ENCODE data around the gene EMILIN2.
A peak's percentile ranks its signal among the peaks of the same experiment; 100 is the strongest.

EMILIN2 gene

DNA sequence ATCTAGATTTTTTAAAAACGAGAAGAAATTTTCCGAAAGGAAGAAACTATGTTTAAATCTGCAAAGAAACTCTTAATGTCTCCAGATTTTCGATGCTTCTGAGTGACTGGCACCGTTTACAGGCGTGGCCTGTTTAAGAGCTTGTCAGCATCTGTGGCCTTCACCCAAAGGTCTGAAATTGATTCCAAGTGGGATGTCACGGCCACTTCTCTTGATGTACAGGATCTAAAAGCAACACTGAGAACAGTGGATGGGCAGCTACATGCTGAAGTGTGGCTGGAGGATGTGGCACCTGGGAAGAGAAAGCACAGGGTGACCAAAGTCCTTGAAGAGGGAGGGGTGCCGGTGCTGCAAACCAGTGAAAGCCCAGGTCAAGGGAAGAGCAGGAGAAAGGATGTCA lies 28.0 kb downstream of the EMILIN2 start:
- DNase-seq, result no peak
- H3K4me1 Mint-ChIP-seq, result no peaks in the 10 kb centered on the region
- no peak overlapping the region for H3K4me3 Mint-ChIP-seq
- H3K36me3 Mint-ChIP-seq, result peaks cover 11 to 26% of the 10 kb centered on the region in 2 donors
- no peak overlapping the region for H3K27ac Mint-ChIP-seq
- H3K27me3 Mint-ChIP-seq, result peaks cover 0 to 3% of the 10 kb centered on the region in 2 donors
- no peaks in the 10 kb centered on the region for H3K9me3 Mint-ChIP-seq
- no peak for ATAC-seq (replicated peaks)

DNA sequence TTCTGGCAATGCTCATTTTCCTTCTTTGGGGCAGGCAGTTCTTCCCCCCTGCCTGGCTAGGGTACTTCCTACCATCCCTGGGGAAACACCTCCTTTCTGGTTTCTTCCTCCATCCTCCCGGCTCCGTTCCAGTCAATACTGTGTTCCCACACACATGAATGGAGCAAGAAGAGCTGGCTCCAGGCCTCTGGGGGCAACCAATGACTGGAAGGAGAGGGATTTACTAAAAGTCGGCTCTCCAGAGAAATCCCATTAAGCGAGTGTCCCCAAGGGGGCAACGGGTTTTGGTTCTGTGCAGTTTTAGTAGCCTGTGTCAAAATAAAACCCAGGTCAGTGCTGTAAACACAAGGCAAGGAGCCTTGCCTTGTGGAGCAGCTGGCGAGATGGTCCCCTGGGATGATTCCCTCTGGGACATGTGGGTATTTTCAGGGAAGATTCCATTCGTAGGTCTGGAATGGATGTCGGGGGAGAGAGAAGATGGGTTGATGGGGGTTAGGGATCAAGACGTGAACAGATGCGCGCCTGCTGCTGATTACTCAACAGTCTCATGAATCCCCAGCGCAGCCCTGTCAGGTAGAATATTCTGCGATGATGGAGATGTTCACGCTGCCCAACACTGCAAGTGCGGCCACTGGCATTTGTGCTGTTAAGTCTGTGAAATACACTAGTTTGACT lies 32.0 kb downstream of the EMILIN2 start:
- Mint-ChIP-seq H3K4me3 (no peak overlapping the region), H3K4me1 (peaks cover 6 to 20% of the 10 kb centered on the region in 2 donors), H3K9me3 (no peaks in the 10 kb centered on the region), H3K27me3 (peaks cover 0 to 3% of the 10 kb centered on the region in 2 donors), H3K36me3 (peaks cover 12 to 29% of the 10 kb centered on the region in 2 donors), H3K27ac (no peak overlapping the region)
- DNase-seq, result no peak
- no peak for ATAC-seq (replicated peaks)

DNA sequence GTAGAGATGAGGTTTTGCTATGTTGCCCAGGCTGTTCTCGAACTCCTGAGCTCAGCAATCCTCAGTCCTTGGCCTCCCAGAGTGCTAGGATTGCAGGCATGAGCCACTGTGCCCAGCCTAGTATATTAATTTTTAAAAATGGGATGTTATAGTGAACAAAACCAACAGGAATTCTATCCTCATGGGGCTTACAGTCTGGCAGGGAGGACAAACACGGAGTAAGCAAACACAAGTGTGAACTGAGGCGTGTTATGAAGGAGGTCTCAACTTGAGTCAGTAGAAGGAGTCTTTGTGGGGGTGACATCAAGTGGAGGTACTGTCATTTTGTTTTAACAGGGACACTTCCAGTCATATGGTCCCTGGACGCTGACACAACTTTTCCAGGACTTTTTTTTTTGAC lies 33.1 kb downstream of the EMILIN2 start:
- ATAC-seq (replicated peaks), result no peak
- H3K27ac Mint-ChIP-seq, result no peak overlapping the region
- H3K9me3 Mint-ChIP-seq, result no peaks in the 10 kb centered on the region
- DNase-seq, result no peak
- peaks cover 6 to 20% of the 10 kb centered on the region in 2 donors for H3K4me1 Mint-ChIP-seq
- peaks cover 0 to 3% of the 10 kb centered on the region in 2 donors for H3K27me3 Mint-ChIP-seq
- H3K36me3 Mint-ChIP-seq, result peaks cover 12 to 26% of the 10 kb centered on the region in 2 donors
- H3K4me3 Mint-ChIP-seq, result no peak overlapping the region

DNA sequence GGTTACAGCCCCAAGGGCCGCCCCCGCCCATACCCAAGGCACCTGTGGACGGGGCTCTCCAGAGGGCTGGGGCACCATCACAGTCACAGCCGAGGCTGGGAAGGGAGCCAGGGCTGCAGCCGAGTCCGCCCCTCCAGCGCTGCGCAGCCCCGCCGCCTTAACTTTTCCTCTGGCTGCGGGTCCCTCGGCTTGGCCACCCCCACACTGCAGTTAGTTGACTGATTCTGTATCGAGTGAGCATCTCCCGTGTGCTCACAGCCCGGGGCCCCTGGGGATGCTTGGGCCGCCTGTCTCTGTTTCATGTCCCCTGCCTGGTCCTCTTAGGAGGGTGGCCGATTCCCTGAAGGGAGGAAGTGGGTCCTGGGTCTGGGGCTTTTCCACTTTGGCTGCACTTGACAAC lies 33.7 kb downstream of the EMILIN2 start:
- ATAC-seq (replicated peaks) (no peak), DNase-seq (no peak)
- Mint-ChIP-seq H3K27ac (no peak overlapping the region), H3K36me3 (peaks cover 13 to 31% of the 10 kb centered on the region in 2 donors), H3K4me3 (no peak overlapping the region), H3K27me3 (peaks cover 0 to 3% of the 10 kb centered on the region in 2 donors), H3K9me3 (no peaks in the 10 kb centered on the region), H3K4me1 (peaks cover 6 to 20% of the 10 kb centered on the region in 2 donors)

DNA sequence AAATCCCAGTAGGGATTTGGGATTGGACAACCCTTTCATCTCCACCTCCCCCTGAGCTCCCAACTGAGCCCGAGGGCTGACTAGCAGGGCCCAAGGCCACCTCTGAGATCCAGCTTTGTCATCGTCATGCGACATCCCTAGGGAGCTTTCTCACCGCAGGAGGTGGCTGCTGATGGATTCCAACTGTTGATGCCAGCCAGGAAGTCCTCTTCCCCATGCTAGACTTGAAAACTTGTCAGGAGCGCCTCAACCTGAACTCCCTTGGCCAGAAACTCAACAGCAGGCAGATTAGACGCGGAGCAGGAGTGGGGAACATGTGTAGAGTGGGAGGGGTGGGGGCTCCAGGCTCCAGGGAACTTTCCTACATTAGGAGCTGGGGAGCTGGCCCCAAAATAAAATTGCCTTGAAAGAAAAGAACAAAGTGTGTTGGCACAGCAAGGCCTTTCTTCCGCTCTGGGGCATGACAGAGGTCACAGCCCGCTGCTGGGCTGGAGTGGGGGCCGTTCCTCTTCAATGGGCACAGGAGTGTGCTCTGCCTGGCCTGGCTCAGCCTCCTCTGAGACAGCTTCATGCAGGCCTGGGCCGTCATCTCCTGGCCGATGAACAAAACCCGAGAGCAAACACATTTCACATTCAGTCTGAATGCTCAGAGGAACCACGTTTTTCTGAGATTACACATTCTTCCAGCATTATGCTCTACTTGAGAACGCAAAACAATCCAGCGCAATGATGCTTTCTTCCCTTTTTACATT lies 34.5 kb downstream of the EMILIN2 start:
- Mint-ChIP-seq H3K36me3 (peaks cover 19 to 35% of the 10 kb centered on the region in 2 donors), H3K27ac (no peak overlapping the region), H3K9me3 (peaks cover 0 to 2% of the 10 kb centered on the region in 2 donors), H3K27me3 (peaks cover 0 to 3% of the 10 kb centered on the region in 2 donors), H3K4me1 (peaks cover 6 to 20% of the 10 kb centered on the region in 2 donors), H3K4me3 (no peak overlapping the region)
- DNase-seq (no peak), ATAC-seq (replicated peaks) (no peak)

DNA sequence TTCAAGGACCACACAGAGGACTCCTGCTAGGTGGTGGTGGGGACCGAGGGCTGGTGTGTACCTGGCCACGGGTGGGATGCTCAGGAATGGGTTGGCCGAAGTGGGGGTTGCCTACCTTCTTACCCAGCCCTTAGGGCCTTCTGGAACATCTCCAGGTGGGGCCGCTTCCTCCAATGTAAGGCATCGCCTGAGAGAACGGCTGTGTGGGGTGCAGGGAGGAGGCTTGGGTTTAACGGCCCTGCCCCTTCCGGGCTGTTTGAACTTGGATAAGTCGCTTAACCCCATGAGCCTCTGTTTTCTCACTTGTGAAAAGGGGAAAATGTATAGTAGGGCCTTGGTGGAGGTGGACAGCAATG lies 35.0 kb downstream of the EMILIN2 start:
- Mint-ChIP-seq H3K36me3 (peaks cover 25 to 41% of the 10 kb centered on the region in 2 donors), H3K4me1 (peaks cover 6 to 20% of the 10 kb centered on the region in 2 donors), H3K27me3 (peaks cover 0 to 3% of the 10 kb centered on the region in 2 donors), H3K27ac (no peak overlapping the region), H3K4me3 (no peak overlapping the region), H3K9me3 (peaks cover 5 to 7% of the 10 kb centered on the region in 2 donors)
- no peak for DNase-seq
- ATAC-seq (replicated peaks), result no peak

DNA sequence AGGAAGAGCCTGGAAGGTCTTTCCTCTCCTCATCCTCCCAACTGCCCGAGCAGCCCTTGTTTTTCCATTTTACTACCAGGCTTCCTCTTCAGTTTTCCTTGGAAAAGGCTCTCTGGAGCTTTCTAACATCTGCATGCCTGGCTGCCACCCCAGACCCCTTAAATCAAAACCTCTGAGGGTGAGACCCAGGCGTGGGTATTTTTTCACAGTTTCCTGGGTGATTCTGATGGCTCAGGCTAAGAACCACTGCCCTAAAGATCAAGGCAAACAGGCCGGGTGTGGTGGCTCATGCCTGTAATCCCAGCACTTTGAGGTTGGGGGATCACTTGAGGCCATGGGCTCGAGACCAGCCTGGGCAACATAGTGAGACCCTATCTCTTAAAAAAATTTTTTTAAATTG lies 35.4 kb downstream of the EMILIN2 start:
- ATAC-seq (replicated peaks), result no peak

DNA sequence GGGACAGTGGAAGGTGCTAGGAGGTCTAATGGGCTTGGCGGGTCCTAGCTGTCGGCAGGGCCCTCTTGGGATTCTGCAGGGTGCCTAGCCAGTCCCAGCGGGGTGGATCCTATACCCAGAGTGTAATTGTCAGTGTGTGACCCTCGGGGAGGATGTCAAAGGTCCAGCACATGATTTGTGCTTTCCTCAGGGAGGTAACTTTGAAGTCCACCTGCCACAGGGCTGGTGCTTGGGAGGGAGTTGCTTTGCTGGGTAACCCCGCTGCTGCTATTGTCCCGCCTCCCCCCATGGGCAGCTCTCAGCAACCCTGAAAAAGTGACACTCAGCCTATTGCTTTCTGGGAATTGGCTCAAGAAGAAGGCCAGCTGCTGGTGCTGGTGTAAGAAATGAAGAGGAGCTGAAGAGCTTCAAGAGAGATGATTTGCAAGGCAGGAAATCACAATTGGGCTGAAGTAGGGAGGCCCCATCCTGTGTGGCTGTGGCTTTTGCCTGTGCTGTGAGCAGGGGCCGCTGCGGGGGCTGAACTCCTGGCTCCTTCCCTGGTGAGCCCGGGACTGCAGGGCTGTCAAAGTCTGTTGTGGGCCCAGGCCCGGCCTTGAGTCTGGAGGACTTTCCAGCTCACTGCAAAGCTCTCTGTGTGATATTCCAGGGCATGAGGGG lies 36.4 kb downstream of the EMILIN2 start:
- peak overlapping the region; percentile 56 for H3K27ac Mint-ChIP-seq
- H3K4me3 Mint-ChIP-seq, result no peak overlapping the region
- H3K36me3 Mint-ChIP-seq, result peaks cover 34 to 50% of the 10 kb centered on the region in 2 donors
- peaks cover 0 to 4% of the 10 kb centered on the region in 2 donors for H3K27me3 Mint-ChIP-seq
- ATAC-seq (replicated peaks), result peak; percentile 25 to 46
- no peak for DNase-seq
- peaks cover 6 to 20% of the 10 kb centered on the region in 2 donors for H3K4me1 Mint-ChIP-seq
- peaks cover 10 to 11% of the 10 kb centered on the region in 2 donors for H3K9me3 Mint-ChIP-seq

More for the DNA sequence above, 35.4 kb downstream of the EMILIN2 start:
- H3K9me3 Mint-ChIP-seq, result peaks cover 5 to 8% of the 10 kb centered on the region in 2 donors
- peaks cover 6 to 20% of the 10 kb centered on the region in 2 donors for H3K4me1 Mint-ChIP-seq
- DNase-seq, result no peak
- no peak overlapping the region for H3K27ac Mint-ChIP-seq
- no peak overlapping the region for H3K4me3 Mint-ChIP-seq
- H3K27me3 Mint-ChIP-seq, result peaks cover under 1 to 3% of the 10 kb centered on the region in 2 donors
- peaks cover 29 to 44% of the 10 kb centered on the region in 2 donors for H3K36me3 Mint-ChIP-seq

DNA sequence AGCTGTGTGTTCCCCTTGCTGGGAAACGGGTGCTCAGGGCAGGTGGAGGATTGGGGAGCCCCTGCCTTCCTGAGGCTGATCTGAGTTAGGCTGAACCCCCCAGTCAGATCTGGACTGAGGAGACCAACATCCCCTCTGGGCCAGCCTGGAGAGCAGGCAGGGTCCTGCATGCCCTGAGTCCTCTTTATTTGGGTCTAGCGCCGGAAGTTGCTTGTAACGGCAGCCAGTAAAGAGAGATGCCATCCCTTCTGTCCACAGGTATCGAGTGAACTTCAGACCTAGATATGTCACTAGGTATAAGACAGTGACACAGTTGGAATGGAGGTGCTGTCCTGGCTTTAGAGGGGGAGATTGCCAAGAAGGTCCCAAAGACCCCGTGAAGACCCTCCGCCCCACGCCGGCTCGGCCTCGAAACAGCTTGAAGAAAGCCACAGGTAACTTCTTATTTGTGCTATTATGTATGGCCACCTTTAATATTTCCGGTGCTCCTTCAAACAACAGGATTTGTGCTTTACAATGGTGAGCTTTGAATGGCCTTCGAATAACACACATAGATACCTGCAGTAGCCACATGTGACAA lies 38.0 kb downstream of the EMILIN2 start:
- H3K4me1 Mint-ChIP-seq, result peaks cover 6 to 20% of the 10 kb centered on the region in 2 donors

DNA sequence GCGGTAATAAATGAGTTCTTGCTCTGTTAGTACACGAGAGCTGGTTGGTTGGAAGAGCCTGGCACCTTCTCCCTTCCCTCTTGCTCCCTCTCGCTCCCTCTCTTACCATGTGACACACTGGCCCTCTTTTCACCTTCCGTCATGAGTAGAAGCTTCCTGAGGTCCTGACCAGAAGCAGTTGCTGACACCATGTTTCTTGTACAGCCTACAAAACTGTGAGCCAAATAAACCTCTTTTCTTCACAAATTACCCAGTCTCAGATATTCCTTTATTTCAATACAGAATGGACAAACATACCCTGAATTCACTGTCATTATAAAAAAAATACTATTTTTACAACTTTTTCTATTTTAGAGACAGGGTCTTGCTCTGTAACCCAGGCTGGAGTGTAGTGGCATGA lies 40.7 kb downstream of the EMILIN2 start:
- H3K9me3 Mint-ChIP-seq, result peaks cover 10 to 11% of the 10 kb centered on the region in 2 donors
- peaks cover 0 to 4% of the 10 kb centered on the region in 2 donors for H3K27me3 Mint-ChIP-seq
- ATAC-seq (replicated peaks), result no peak
- no peak overlapping the region for H3K4me3 Mint-ChIP-seq
- H3K4me1 Mint-ChIP-seq, result peaks cover 6 to 10% of the 10 kb centered on the region in 2 donors
- peaks cover 58 to 70% of the 10 kb centered on the region in 2 donors for H3K36me3 Mint-ChIP-seq
- H3K27ac Mint-ChIP-seq, result no peak overlapping the region
- no peak for DNase-seq

More for the DNA sequence above, 38.0 kb downstream of the EMILIN2 start:
- peaks cover 33 to 50% of the 10 kb centered on the region in 2 donors for H3K36me3 Mint-ChIP-seq
- no peak for ATAC-seq (replicated peaks)
- H3K27me3 Mint-ChIP-seq, result peaks cover 0 to 4% of the 10 kb centered on the region in 2 donors
- H3K27ac Mint-ChIP-seq, result no peak overlapping the region
- H3K9me3 Mint-ChIP-seq, result peaks cover 10 to 11% of the 10 kb centered on the region in 2 donors
- H3K4me3 Mint-ChIP-seq, result no peak overlapping the region
- no peak for DNase-seq

DNA sequence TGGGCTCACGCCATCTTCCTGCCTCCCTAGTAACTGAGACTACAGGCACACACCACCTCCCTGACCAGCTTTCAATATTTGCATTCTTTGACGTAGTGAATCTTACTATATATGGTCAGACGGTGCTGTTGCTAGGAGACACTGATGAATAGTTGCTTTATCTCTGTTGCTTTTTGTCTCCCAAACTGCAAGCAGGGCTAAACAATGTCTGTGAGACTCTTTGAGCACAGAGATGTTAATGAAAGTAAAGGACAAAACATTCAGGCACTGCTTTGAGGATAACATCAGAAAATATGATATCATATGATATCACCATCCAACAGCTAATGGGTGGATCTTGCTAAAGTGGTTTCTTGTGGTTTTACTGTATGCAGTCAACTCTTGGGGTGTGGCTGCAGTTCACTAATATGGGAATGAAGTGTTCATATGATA lies 43.0 kb downstream of the EMILIN2 start:
- H3K4me3 Mint-ChIP-seq, result no peak overlapping the region
- H3K36me3 Mint-ChIP-seq, result peaks cover 64 to 71% of the 10 kb centered on the region in 2 donors
- H3K9me3 Mint-ChIP-seq, result peaks cover 11% of the 10 kb centered on the region in 2 donors
- peaks cover 0 to 4% of the 10 kb centered on the region in 2 donors for H3K27me3 Mint-ChIP-seq
- DNase-seq (no peak), ATAC-seq (replicated peaks) (no peak)
- H3K4me1 Mint-ChIP-seq, result no peaks in the 10 kb centered on the region
- no peak overlapping the region for H3K27ac Mint-ChIP-seq

DNA sequence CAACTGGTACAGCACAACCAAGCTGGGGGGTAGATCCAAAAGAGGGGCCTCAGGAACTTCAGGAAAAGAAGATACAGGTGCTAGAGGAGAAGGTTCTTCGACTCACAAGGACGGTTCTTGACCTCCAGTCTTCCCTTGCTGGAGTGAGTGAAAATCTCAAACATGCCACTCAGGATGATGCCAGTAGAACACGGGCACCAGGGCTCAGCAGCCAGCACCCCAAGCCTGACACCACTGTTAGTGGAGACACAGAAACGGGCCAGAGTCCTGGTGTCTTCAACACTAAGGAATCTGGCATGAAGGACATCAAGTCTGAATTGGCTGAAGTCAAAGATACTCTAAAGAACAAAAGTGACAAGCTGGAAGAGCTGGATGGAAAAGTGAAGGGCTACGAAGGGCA lies 43.8 kb downstream of the EMILIN2 start:
- DNase-seq (no peak), ATAC-seq (replicated peaks) (no peak)
- Mint-ChIP-seq H3K4me1 (no peaks in the 10 kb centered on the region), H3K9me3 (peaks cover 15 to 16% of the 10 kb centered on the region in 2 donors), H3K27me3 (peaks cover 0 to 4% of the 10 kb centered on the region in 2 donors), H3K4me3 (no peak overlapping the region), H3K36me3 (peaks cover 66 to 74% of the 10 kb centered on the region in 2 donors), H3K27ac (no peak overlapping the region)

DNA sequence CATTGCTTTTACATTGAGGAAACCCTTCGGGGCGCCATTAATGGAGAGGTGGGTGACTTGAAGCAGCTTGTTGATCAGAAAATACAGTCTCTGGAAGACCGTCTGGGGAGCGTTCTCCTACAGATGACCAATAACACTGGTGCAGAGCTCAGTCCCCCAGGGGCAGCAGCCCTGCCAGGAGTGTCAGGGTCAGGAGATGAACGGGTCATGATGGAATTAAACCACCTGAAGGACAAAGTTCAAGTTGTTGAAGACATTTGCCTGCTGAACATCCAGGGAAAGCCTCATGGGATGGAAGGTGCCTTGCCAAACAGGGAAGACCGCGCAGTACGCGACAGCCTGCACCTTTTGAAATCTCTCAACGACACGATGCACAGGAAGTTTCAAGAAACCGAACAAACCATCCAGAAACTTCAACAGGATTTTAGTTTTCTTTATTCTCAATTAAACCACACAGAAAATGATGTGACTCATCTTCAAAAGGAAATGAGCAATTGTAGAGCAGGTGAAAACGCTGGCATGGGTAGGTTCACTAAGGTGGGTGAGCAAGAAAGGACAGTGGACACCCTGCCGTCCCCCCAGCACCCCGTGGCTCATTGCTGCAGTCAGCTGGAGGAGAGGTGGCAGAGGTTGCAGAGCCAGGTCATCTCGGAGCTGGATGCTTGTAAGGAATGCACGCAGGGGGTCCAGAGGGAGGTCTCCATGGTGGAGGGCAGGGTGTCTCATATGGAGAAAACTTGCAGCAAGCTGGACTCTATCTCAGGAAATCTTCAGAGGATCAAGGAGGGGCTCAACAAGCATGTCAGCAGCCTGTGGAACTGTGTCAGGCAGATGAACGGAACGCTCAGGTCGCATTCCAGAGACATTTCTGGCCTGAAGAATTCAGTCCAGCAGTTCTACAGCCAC lies 45.0 kb downstream of the EMILIN2 start:
- no peak overlapping the region for H3K27ac Mint-ChIP-seq
- ATAC-seq (replicated peaks) (no peak), DNase-seq (no peak)
- peaks cover 8 to 11% of the 10 kb centered on the region in 2 donors for H3K9me3 Mint-ChIP-seq
- H3K36me3 Mint-ChIP-seq, result peaks cover 59 to 71% of the 10 kb centered on the region in 2 donors
- no peaks in the 10 kb centered on the region for H3K4me1 Mint-ChIP-seq
- peaks cover 0 to 4% of the 10 kb centered on the region in 2 donors for H3K27me3 Mint-ChIP-seq
- no peak overlapping the region for H3K4me3 Mint-ChIP-seq
